ENCODE data around the gene ESYT1.

GRCh38 chr12:56080556-56081138, 47.4 kb upstream of the ESYT1 start:
- TF ChIP-seq YY1 (IDR thresholded peaks at IDR 0.05; ENCODE audit: insufficient read depth, insufficient read length) (no peak), ZNF274 (IDR thresholded peaks at IDR 0.05; ENCODE audit: low read depth, low read length) (no peak), SUZ12 (IDR thresholded peaks at IDR 0.05; ENCODE audit: extremely low read depth, insufficient read depth, insufficient read length) (no peak)

Data from NT2/D1 (cell line).